Trophoblast cell (in vitro differentiated cells and primary cell): ENCODE measurements around the gene STRBP.
"Not testable (repeated sequence)": the region's sequence is repeated elsewhere in the genome, so short reads cannot be mapped to it uniquely, and the experiment has no call there.

Source experiments
- DNase-seq, 2 donors: peaks; one replicate each; pipeline ENCODE4 v3.0.0-alpha.2; 2016
- H2AFZ ChIP-seq: 2 replicates; pipeline ENCODE4 v1.6.1; 2013; ENCODE audit warnings: low read length, moderate library complexity, mild to moderate bottlenecking; ENCODE audit not compliant: insufficient read depth, poor library complexity
- H2AK5ac ChIP-seq: 2 replicates; pipeline ENCODE4 v1.6.1; 2013; ENCODE audit warnings: mild to moderate bottlenecking, low read length
- H2BK120ac ChIP-seq: 2 replicates; pipeline ENCODE4 v1.6.1; 2013; ENCODE audit warnings: low read length, mild to moderate bottlenecking, moderate library complexity; ENCODE audit not compliant: insufficient read depth, poor library complexity
- H2BK12ac ChIP-seq: 2 replicates; pipeline ENCODE4 v1.6.1; 2013; ENCODE audit warnings: mild to moderate bottlenecking, low read length, moderate library complexity
- H2BK5ac ChIP-seq: 2 replicates; pipeline ENCODE4 v1.6.1; 2013; ENCODE audit warnings: low read length, low read depth, moderate library complexity, mild to moderate bottlenecking; ENCODE audit not compliant: poor library complexity
- H3K14ac ChIP-seq: 2 replicates; pipeline ENCODE4 v1.6.1; 2013; ENCODE audit warnings: mild to moderate bottlenecking, low read length
- H3K18ac ChIP-seq: 2 replicates; pipeline ENCODE4 v1.6.1; 2013; ENCODE audit warnings: mild to moderate bottlenecking, low read length
- H3K23ac ChIP-seq: 2 replicates; pipeline ENCODE4 v1.6.1; 2013; ENCODE audit warnings: low read length
- H3K27ac ChIP-seq: 2 replicates; pipeline ENCODE4 v1.5.1; 2013; ENCODE audit warnings: low read depth, mild to moderate bottlenecking, inconsistent platforms, low read length, moderate library complexity
- H3K27me3 ChIP-seq: 2 replicates; pipeline ENCODE4 v1.6.1; 2013; ENCODE audit warnings: inconsistent platforms, mild to moderate bottlenecking, low read length, moderate library complexity; ENCODE audit not compliant: insufficient read depth
- H3K36me3 ChIP-seq, 2 experiments: 1 replicate in 1 of 2; 2 replicates in 1 of 2; pipeline ENCODE4 v1.6.1; 2013; ENCODE audit warnings: low read length in 2 of 2, mild to moderate bottlenecking in 2 of 2, moderate library complexity in 1 of 2; ENCODE audit not compliant: insufficient read depth in 2 of 2, control insufficient read depth in 1 of 2
- H3K4ac ChIP-seq: 2 replicates; pipeline ENCODE4 v1.6.1; 2013; ENCODE audit warnings: low read depth, mild to moderate bottlenecking, low read length, moderate library complexity
- H3K4me1 ChIP-seq, 2 experiments: 1 replicate in 1 of 2; 2 replicates in 1 of 2; pipeline ENCODE4 v1.6.1; 2013; ENCODE audit warnings: low read length in 2 of 2, mild to moderate bottlenecking in 2 of 2, moderate library complexity in 1 of 2; ENCODE audit not compliant: insufficient read depth in 2 of 2, control insufficient read depth in 1 of 2
- H3K4me2 ChIP-seq: 2 replicates; pipeline ENCODE4 v1.6.1; 2013; ENCODE audit warnings: inconsistent platforms, mild to moderate bottlenecking, low read length, moderate library complexity
- H3K4me3 ChIP-seq: 2 replicates; pipeline ENCODE4 v1.5.1; 2013; ENCODE audit warnings: mild to moderate bottlenecking, low read depth, low read length, inconsistent platforms
- H3K79me1 ChIP-seq: one replicate; pipeline ENCODE4 v1.6.1; 2013; ENCODE audit warnings: low read length
- H3K79me2 ChIP-seq: 2 replicates; pipeline ENCODE4 v1.6.1; 2013; ENCODE audit warnings: low read length, mild to moderate bottlenecking; ENCODE audit not compliant: control insufficient read depth, insufficient read depth, poor library complexity
- H3K9ac ChIP-seq: 2 replicates; pipeline ENCODE4 v1.6.1; 2013; ENCODE audit warnings: mild to moderate bottlenecking, low read length
- H3K9me3 ChIP-seq: 2 replicates; pipeline ENCODE4 v1.6.1; 2013; ENCODE audit warnings: low read depth, mild to moderate bottlenecking, control low read depth, inconsistent platforms, low read length; ENCODE audit not compliant: insufficient read depth
- H4K12ac ChIP-seq: 2 replicates; pipeline ENCODE4 v1.6.1; 2013; ENCODE audit warnings: low read depth, mild to moderate bottlenecking, low read length, moderate library complexity
- H4K8ac ChIP-seq: 2 replicates; pipeline ENCODE4 v1.6.1; 2013; ENCODE audit warnings: low read depth, mild to moderate bottlenecking, low read length, moderate library complexity
- H4K91ac ChIP-seq: one replicate; pipeline ENCODE4 v1.6.1; 2013; ENCODE audit warnings: low read depth, mild to moderate bottlenecking, low read length, moderate library complexity
- WGBS: extraction: QIAGEN DNeasy Blood & Tissue Kit; methylation state at CpG from one replicate; pipeline ENCODE4 v1.1.7; 2013; ENCODE audit warnings: missing lambda C conversion rate; ENCODE audit not compliant: insufficient read length, insufficient coverage; ENCODE audit errors: extremely low coverage; 5-methylcytosine and 5-hydroxymethylcytosine counted together

The STRBP gene

GRCh38 chr9:123251741-123252140 is 16.6 kb downstream of the STRBP start:
- Histone ChIP-seq H4K12ac (no peak overlapping the region), H2BK120ac (no peak overlapping the region), H3K9me3 (no peaks in the 10 kb centered on the region), H3K79me1 (no peaks in the 10 kb centered on the region), H3K14ac (no peak overlapping the region), H2BK12ac (no peak overlapping the region), H3K4ac (no peak overlapping the region), H3K4me1 (no peaks in the 10 kb centered on the region), H4K8ac (no peak overlapping the region), H3K27ac (no peak overlapping the region), H2AK5ac (no peak overlapping the region), H3K4me2 (no peak overlapping the region), H3K4me3 (no peak overlapping the region), H2AFZ (no peak overlapping the region), H3K23ac (no peak overlapping the region), H3K79me2 (no peaks in the 10 kb centered on the region), H3K36me3 (no peaks in the 10 kb centered on the region), H4K91ac (no peak overlapping the region), H2BK5ac (no peak overlapping the region), H3K9ac (no peak overlapping the region), H3K18ac (no peak overlapping the region), H3K27me3 (no peaks in the 10 kb centered on the region)
- no CpG with 5 or more reads among the region's 1 CpG for WGBS
- no peak for DNase-seq

- Histone ChIP-seq H2BK5ac (no peak overlapping the region), H4K8ac (no peak overlapping the region), H4K12ac (no peak overlapping the region), H3K36me3 (no peaks in the 10 kb centered on the region), H3K79me2 (no peaks in the 10 kb centered on the region), H3K27me3 (no peaks in the 10 kb centered on the region), H2AK5ac (no peak overlapping the region), H3K23ac (no peak overlapping the region), H3K4ac (no peak overlapping the region), H3K9me3 (no peaks in the 10 kb centered on the region), H3K4me2 (no peak overlapping the region), H3K18ac (no peak overlapping the region), H2BK12ac (no peak overlapping the region), H2BK120ac (no peak overlapping the region), H3K9ac (no peak overlapping the region), H3K79me1 (no peaks in the 10 kb centered on the region), H2AFZ (no peak overlapping the region), H3K4me3 (no peak overlapping the region), H3K4me1 (no peaks in the 10 kb centered on the region), H4K91ac (no peak overlapping the region), H3K27ac (no peak overlapping the region), H3K14ac (no peak overlapping the region)
- no peak for DNase-seq
- WGBS = no CpG with 5 or more reads among the region's 1 CpG
Observed at GRCh38 chr9:123251324-123251723, 17.1 kb downstream of the STRBP start.

GRCh38 chr9:123250504-123250903 is 17.9 kb downstream of the STRBP start:
- Histone ChIP-seq H2BK120ac (no peak overlapping the region), H2AFZ (no peak overlapping the region), H3K79me1 (no peaks in the 10 kb centered on the region), H3K36me3 (no peaks in the 10 kb centered on the region), H4K8ac (no peak overlapping the region), H4K12ac (no peak overlapping the region), H3K23ac (no peak overlapping the region), H4K91ac (no peak overlapping the region), H3K27me3 (no peaks in the 10 kb centered on the region), H3K4me3 (no peak overlapping the region), H3K9ac (no peak overlapping the region), H3K4me1 (no peaks in the 10 kb centered on the region), H3K27ac (no peak overlapping the region), H2AK5ac (no peak overlapping the region), H3K18ac (no peak overlapping the region), H3K4ac (no peak overlapping the region), H3K9me3 (no peaks in the 10 kb centered on the region), H2BK5ac (no peak overlapping the region), H2BK12ac (no peak overlapping the region), H3K79me2 (no peaks in the 10 kb centered on the region), H3K4me2 (no peak overlapping the region), H3K14ac (no peak overlapping the region)
- no CpG with 5 or more reads among the region's 1 CpG for WGBS
- DNase-seq = no peak

GRCh38 chr9:123249162-123249561 is 19.2 kb downstream of the STRBP start:
- not testable (repeated sequence) for H3K79me1 ChIP-seq, DNase-seq, H2AK5ac ChIP-seq, H3K4me1 ChIP-seq, H4K91ac ChIP-seq, H4K12ac ChIP-seq, H2BK12ac ChIP-seq, H3K18ac ChIP-seq, H3K23ac ChIP-seq, H3K9ac ChIP-seq, H3K27ac ChIP-seq, H3K14ac ChIP-seq, H3K36me3 ChIP-seq, H3K9me3 ChIP-seq, H3K4ac ChIP-seq, H4K8ac ChIP-seq, H2AFZ ChIP-seq, H3K4me2 ChIP-seq, H3K4me3 ChIP-seq, H3K79me2 ChIP-seq, H2BK5ac ChIP-seq, H2BK120ac ChIP-seq, H3K27me3 ChIP-seq
- no CpG with 5 or more reads among the region's 4 CpGs for WGBS
